Prostate gland (tissue), 2 donors: ENCODE results near the gene SSRP1. TPM values are rescaled to one million over a fixed set of nuclear protein-coding genes. Genes with fewer than 3 reads are reported as not detected.
A peak's percentile ranks its signal among the peaks of the same experiment; 100 is the strongest.

Source experiments
- DNase-seq: peaks from one replicate; pipeline ENCODE4 v3.0.0-alpha.2; 2019; ENCODE audit warnings: low spot score
- H3K27ac ChIP-seq, 2 donors: fragments of 200-600 bp; sonication (generic); 2 replicates each; pipeline ENCODE4 v1.5.1; 2017 to 2019
- H3K27me3 ChIP-seq: fragments of 200-600 bp; sonication (generic); replicated peaks from 2 replicates; pipeline ENCODE4 v1.5.1; 2019; ENCODE audit not compliant: insufficient read depth
- H3K36me3 ChIP-seq, 2 donors: fragments of 200-600 bp; sonication (generic); 1 replicate in 1 of 2; 2 replicates in 1 of 2; pipeline versions ENCODE4 v1.5.1 to v1.8.1; 2017 to 2019
- H3K4me1 ChIP-seq: fragments of 200-600 bp; sonication (generic); replicated peaks from 2 replicates; pipeline ENCODE4 v1.5.1; 2019
- H3K4me3 ChIP-seq, 2 donors: fragments of 200-600 bp; sonication (generic); 2 replicates each; pipeline ENCODE4 v1.5.1; 2017 to 2019
- H3K9me3 ChIP-seq: fragments of 200-600 bp; sonication (generic); 2 replicates; pipeline ENCODE4 v1.5.1; 2017
- POLR2A ChIP-seq: fragments of 450-650 bp; IDR thresholded peaks from one replicate; pipeline ENCODE4 v1.6.1; 2016; ENCODE audit warnings: antibody characterized with exemption, mild to moderate bottlenecking
- POLR2AphosphoS5 ChIP-seq: sonication (generic); formaldehyde crosslinking; IDR thresholded peaks from one replicate; pipeline ENCODE4 v1.6.1; 2017; ENCODE audit warnings: antibody characterized with exemption
- WGBS: methylation state at CpG from one replicate; pipeline ENCODE4 v1.1.5; 2018; 5-methylcytosine and 5-hydroxymethylcytosine counted together
- intact Hi-C: fragments of 100-400 bp; cut with DNase I; formaldehyde crosslinking; loops from one replicate; pipeline ENCODE4 v1.14.2; 2022
- total RNA-seq, 2 donors: library from RNA; depleted of rRNA; stranded (reverse); fragments of >200 nt; gene quantifications; one replicate each; pipeline ENCODE4 v1.1.0, GENCODE V29; 2016
- TF ChIP-seq, protein P1 (sequence below), 4 experiments: fragments of 200-600 bp in 2 of 4; fragments of 450-650 bp in 2 of 4; sonication (generic) in 2 of 4; IDR thresholded peaks; 1 replicate in 3 of 4; 2 replicates in 1 of 4; pipeline ENCODE4 v1.5.1; 2016 to 2019; ENCODE audit warnings: antibody characterized with exemption in 4 of 4, mild to moderate bottlenecking in 2 of 4, moderate library complexity in 2 of 4

SSRP1 gene
- total RNA-seq, 2 donors from 2014 or later = 82.6 to 85.4 TPM

DNA sequence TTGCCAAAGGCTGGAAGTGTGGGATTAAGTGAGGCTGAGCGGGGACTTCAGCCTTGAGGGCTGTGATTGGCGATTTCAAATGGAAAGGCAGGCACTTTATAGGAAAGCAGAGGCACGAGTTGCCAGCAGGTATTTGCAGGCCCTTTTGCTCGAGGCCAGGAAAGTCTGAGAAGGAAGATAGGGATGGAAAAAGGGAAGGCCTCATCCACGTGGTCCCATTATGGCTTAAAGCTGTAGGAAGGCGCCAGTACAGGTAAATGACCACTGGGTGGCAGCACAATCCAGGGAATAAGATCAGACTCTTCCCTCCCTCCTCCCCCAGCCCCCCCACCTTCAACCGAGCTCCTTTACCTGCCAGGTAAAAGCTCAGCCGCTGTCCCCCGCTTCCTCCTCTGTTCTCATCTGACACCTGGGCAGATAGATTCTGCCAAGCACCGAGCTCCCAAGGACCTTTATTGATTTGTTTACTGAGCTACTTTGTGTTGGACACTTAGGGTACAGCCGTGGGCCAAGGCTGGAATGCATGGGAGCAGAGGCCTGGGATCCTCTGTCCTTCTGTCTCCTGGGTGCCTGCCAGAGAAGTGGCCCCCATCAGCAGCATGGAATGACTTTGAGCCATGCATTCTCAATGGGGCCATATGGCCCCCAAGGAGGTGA is 10.0 kb upstream of the SSRP1 start:
- Histone ChIP-seq H3K36me3 (no peaks in the 10 kb centered on the region), H3K27me3 (no peaks in the 10 kb centered on the region), H3K4me1 (no peaks in the 10 kb centered on the region), H3K27ac (no peak overlapping the region), H3K4me3 (no peak overlapping the region), H3K9me3 (no peaks in the 10 kb centered on the region)
- intact Hi-C loops = loop anchor here (5.0 to 10.0 kb wide), 2 partner anchors 112 to 179 kb away; no protein-coding TSS in a partner anchor
- peak; percentile 77 for DNase-seq
- 22% methylated on average over 11 of the region's 11 CpGs for WGBS
- TF ChIP-seq POLR2A (no peak), POLR2AphosphoS5 (peak; percentile 8)
- TF ChIP-seq, protein P1, sequence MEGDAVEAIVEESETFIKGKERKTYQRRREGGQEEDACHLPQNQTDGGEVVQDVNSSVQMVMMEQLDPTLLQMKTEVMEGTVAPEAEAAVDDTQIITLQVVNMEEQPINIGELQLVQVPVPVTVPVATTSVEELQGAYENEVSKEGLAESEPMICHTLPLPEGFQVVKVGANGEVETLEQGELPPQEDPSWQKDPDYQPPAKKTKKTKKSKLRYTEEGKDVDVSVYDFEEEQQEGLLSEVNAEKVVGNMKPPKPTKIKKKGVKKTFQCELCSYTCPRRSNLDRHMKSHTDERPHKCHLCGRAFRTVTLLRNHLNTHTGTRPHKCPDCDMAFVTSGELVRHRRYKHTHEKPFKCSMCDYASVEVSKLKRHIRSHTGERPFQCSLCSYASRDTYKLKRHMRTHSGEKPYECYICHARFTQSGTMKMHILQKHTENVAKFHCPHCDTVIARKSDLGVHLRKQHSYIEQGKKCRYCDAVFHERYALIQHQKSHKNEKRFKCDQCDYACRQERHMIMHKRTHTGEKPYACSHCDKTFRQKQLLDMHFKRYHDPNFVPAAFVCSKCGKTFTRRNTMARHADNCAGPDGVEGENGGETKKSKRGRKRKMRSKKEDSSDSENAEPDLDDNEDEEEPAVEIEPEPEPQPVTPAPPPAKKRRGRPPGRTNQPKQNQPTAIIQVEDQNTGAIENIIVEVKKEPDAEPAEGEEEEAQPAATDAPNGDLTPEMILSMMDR (IDR thresholded peaks at IDR 0.05) = peak; percentile 63 to 77 (median 66)

DNA sequence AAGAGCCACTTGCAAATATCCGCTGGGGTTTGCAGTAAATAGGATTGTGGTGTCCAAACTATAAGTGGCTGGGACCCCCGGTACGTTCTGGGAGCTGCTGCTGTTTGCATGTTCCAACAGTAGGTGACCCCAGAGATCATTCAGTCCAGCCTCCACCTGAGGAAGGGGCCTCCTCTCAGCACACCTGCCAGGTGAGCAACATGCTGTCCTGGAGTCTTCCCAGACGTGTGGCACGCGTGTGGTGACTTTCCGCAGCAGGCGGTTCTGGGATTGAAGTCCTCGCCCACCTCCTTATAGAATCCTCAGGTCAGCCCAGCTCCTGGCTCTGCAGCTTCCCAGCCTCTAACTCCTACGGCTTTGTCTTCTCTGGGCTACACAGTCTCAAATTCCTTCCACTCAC is 9.1 kb upstream of the SSRP1 start:
- 95% methylated on average over 10 of the region's 10 CpGs for WGBS
- Histone ChIP-seq H3K27me3 (no peaks in the 10 kb centered on the region), H3K4me1 (no peaks in the 10 kb centered on the region), H3K4me3 (no peak overlapping the region), H3K27ac (no peak overlapping the region), H3K9me3 (no peaks in the 10 kb centered on the region), H3K36me3 (no peaks in the 10 kb centered on the region)
- intact Hi-C loops = loop anchor here (5.0 to 10.0 kb wide), 2 partner anchors 112 to 180 kb away; no protein-coding TSS in a partner anchor
- no peak for DNase-seq
- TF ChIP-seq POLR2A (no peak), POLR2AphosphoS5 (no peak)
- TF ChIP-seq, protein P1 (IDR thresholded peaks at IDR 0.05) = no peak

DNA sequence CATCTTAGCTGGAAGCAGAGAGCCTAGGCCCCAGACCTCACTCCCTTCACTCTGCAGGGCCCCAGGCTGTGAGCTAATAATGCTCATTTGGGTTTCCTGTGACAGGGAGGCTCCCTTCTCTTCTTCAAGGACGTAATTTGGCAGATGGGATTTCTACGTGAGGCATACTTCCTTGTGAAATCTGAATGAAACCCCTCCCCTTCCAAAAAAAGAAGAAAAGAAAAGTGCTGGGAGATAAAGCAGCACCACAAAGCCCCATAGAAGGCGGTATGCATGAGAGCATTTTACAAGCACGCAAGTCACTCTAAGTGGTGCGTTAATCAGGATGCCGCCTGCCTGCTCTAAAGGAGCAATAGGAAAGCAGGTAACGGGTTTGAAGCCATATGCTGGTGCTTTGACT is 8.1 kb upstream of the SSRP1 start:
- 53% methylated on average over 7 of the region's 7 CpGs for WGBS
- H3K27me3 ChIP-seq = no peaks in the 10 kb centered on the region
- intact Hi-C loops = loop anchor here (10.0 kb wide), 1 partner anchor 181 kb away; no protein-coding TSS in a partner anchor
- H3K9me3 ChIP-seq = no peaks in the 10 kb centered on the region
- DNase-seq = no peak
- H3K4me3 ChIP-seq = no peak overlapping the region
- no peaks in the 10 kb centered on the region for H3K36me3 ChIP-seq
- TF ChIP-seq POLR2A = no peak
- TF ChIP-seq, protein P1 (IDR thresholded peaks at IDR 0.05) = no peak
- no peak for TF ChIP-seq POLR2AphosphoS5
- H3K4me1 ChIP-seq = no peaks in the 10 kb centered on the region
- H3K27ac ChIP-seq = no peak overlapping the region

DNA sequence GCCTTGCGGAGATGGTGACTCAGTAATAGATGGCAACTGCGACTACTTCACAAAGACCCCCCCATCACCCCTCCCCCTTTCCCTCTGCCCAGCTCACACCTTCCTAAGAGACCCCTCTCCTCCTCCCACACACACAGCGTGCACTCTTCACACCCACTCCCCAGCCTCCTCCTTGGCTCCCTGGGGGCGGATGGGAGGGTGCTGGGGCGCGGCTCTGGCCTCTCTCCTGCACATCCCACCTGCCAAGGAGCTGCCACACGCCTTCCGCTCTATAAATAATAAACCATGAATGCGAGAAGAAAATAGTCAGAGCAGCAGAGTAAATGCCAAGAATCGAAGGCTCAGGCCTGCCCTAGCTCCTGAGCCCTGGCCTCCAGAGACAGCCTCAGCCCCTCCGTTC is 7.0 kb upstream of the SSRP1 start:
- H3K27me3 ChIP-seq = no peaks in the 10 kb centered on the region
- 51% methylated on average over 11 of the region's 11 CpGs for WGBS
- intact Hi-C loops = loop anchor here (10.0 kb wide), 1 partner anchor 182 kb away; no protein-coding TSS in a partner anchor

More for the DNA sequence above, 7.0 kb upstream of the SSRP1 start:
- no peak overlapping the region for H3K27ac ChIP-seq
- TF ChIP-seq, protein P1 (IDR thresholded peaks at IDR 0.05) = no peak
- TF ChIP-seq POLR2AphosphoS5 = no peak
- TF ChIP-seq POLR2A = no peak
- no peaks in the 10 kb centered on the region for H3K4me1 ChIP-seq
- no peak for DNase-seq
- H3K36me3 ChIP-seq = no peaks in the 10 kb centered on the region
- H3K4me3 ChIP-seq = no peak overlapping the region
- no peaks in the 10 kb centered on the region for H3K9me3 ChIP-seq
